ENCODE data around the gene PPP1R1B. TPM values are rescaled to one million over a fixed set of nuclear protein-coding genes. Genes with fewer than 3 reads are reported as not detected.

PPP1R1B gene
- polyA plus RNA-seq, 1 donor, result 20.4 TPM

GRCh38 chr17:39641883-39642282 lies 15.1 kb downstream of the PPP1R1B start:
- Histone ChIP-seq H3K4me3 (ENCODE audit: low read length) (no peak overlapping the region), H3K27me3 (ENCODE audit: control insufficient read depth, insufficient read depth, low read length) (no peaks in the 10 kb centered on the region), H3K4me1 (ENCODE audit: control insufficient read depth, insufficient read depth, low read length) (peaks cover 28% of the 10 kb centered on the region), H3K27ac (ENCODE audit: low read length) (no peak overlapping the region), H3K9me3 (ENCODE audit: control insufficient read depth, low read depth, low read length) (no peaks in the 10 kb centered on the region), H3K36me3 (ENCODE audit: control insufficient read depth, insufficient read depth, low read length) (no peaks in the 10 kb centered on the region)
- DNase-seq, result no peak
- no CpG with 5 or more reads among the region's 7 CpGs for WGBS (ENCODE audit: insufficient coverage, low lambda C conversion rate)

GRCh38 chr17:39642291-39643074 lies 15.7 kb downstream of the PPP1R1B start:
- Histone ChIP-seq H3K9me3 (ENCODE audit: control insufficient read depth, low read depth, low read length) (no peaks in the 10 kb centered on the region), H3K27me3 (ENCODE audit: control insufficient read depth, insufficient read depth, low read length) (no peaks in the 10 kb centered on the region), H3K4me3 (ENCODE audit: low read length) (no peak overlapping the region), H3K36me3 (ENCODE audit: control insufficient read depth, insufficient read depth, low read length) (no peaks in the 10 kb centered on the region), H3K4me1 (ENCODE audit: control insufficient read depth, insufficient read depth, low read length) (peaks cover 28% of the 10 kb centered on the region), H3K27ac (ENCODE audit: low read length) (no peak overlapping the region)
- WGBS (ENCODE audit: insufficient coverage, low lambda C conversion rate), result 80% methylated on average over 1 of the region's 9 CpGs
- DNase-seq, result no peak

GRCh38 chr17:39643271-39643670 lies 16.5 kb downstream of the PPP1R1B start:
- no peaks in the 10 kb centered on the region for H3K36me3 ChIP-seq (ENCODE audit: control insufficient read depth, insufficient read depth, low read length)
- no peak overlapping the region for H3K4me3 ChIP-seq (ENCODE audit: low read length)
- DNase-seq, result no peak
- H3K27me3 ChIP-seq (ENCODE audit: control insufficient read depth, insufficient read depth, low read length), result no peaks in the 10 kb centered on the region
- no peak overlapping the region for H3K27ac ChIP-seq (ENCODE audit: low read length)
- H3K9me3 ChIP-seq (ENCODE audit: control insufficient read depth, low read depth, low read length), result no peaks in the 10 kb centered on the region
- WGBS (ENCODE audit: insufficient coverage, low lambda C conversion rate), result no CpG with 5 or more reads among the region's 4 CpGs
- peaks cover 23% of the 10 kb centered on the region for H3K4me1 ChIP-seq (ENCODE audit: control insufficient read depth, insufficient read depth, low read length)

DNA sequence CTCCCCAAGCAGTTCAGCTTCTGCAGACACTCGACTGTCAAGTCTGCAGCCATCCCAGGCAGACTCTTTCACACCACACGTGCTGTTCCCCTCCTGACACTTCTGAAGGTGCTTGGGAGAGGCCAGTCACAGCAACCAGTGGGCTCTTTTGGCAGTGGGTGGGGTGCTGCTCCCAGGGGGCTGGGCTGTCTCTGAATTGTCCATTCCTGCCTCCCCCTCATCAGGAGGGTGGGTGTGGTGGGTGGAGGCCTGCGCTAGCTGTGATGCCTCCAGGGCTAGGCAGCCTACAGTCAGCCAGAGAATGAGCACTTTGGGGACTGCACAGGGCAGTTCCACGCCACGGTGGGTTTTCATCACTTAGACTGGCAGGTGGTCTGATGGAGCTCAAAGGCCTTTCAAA lies 20.5 kb downstream of the PPP1R1B start:
- WGBS (ENCODE audit: insufficient coverage, low lambda C conversion rate), result no CpG with 5 or more reads among the region's 5 CpGs
- peaks cover 19% of the 10 kb centered on the region for H3K4me1 ChIP-seq (ENCODE audit: control insufficient read depth, insufficient read depth, low read length)
- H3K9me3 ChIP-seq (ENCODE audit: control insufficient read depth, low read depth, low read length), result no peaks in the 10 kb centered on the region
- no peaks in the 10 kb centered on the region for H3K36me3 ChIP-seq (ENCODE audit: control insufficient read depth, insufficient read depth, low read length)
- H3K27ac ChIP-seq (ENCODE audit: low read length), result no peak overlapping the region
- no peak for DNase-seq
- H3K27me3 ChIP-seq (ENCODE audit: control insufficient read depth, insufficient read depth, low read length), result no peaks in the 10 kb centered on the region
- H3K4me3 ChIP-seq (ENCODE audit: low read length), result no peak overlapping the region

- Histone ChIP-seq H3K4me3 (ENCODE audit: low read length) (no peak overlapping the region), H3K27me3 (ENCODE audit: control insufficient read depth, insufficient read depth, low read length) (no peaks in the 10 kb centered on the region), H3K9me3 (ENCODE audit: control insufficient read depth, low read depth, low read length) (no peaks in the 10 kb centered on the region), H3K36me3 (ENCODE audit: control insufficient read depth, insufficient read depth, low read length) (peaks cover 2% of the 10 kb centered on the region), H3K27ac (ENCODE audit: low read length) (no peak overlapping the region), H3K4me1 (ENCODE audit: control insufficient read depth, insufficient read depth, low read length) (peaks cover 35% of the 10 kb centered on the region)
- WGBS (ENCODE audit: insufficient coverage, low lambda C conversion rate), result 64% methylated on average over 6 of the region's 15 CpGs
- no peak for DNase-seq
These were observed 22.0 kb downstream of the PPP1R1B start for GRCh38 chr17:39648616-39649366.

GRCh38 chr17:39650121-39650579 lies 23.4 kb downstream of the PPP1R1B start:
- DNase-seq, result no peak
- 70% methylated on average over 2 of the region's 11 CpGs for WGBS (ENCODE audit: insufficient coverage, low lambda C conversion rate)
- Histone ChIP-seq H3K27ac (ENCODE audit: low read length) (no peak overlapping the region), H3K27me3 (ENCODE audit: control insufficient read depth, insufficient read depth, low read length) (no peaks in the 10 kb centered on the region), H3K9me3 (ENCODE audit: control insufficient read depth, low read depth, low read length) (no peaks in the 10 kb centered on the region), H3K36me3 (ENCODE audit: control insufficient read depth, insufficient read depth, low read length) (peaks cover 9% of the 10 kb centered on the region), H3K4me1 (ENCODE audit: control insufficient read depth, insufficient read depth, low read length) (peaks cover 37% of the 10 kb centered on the region), H3K4me3 (ENCODE audit: low read length) (no peak overlapping the region)

GRCh38 chr17:39651923-39652586 lies 25.3 kb downstream of the PPP1R1B start:
- Histone ChIP-seq H3K36me3 (ENCODE audit: control insufficient read depth, insufficient read depth, low read length) (peaks cover 21% of the 10 kb centered on the region), H3K9me3 (ENCODE audit: control insufficient read depth, low read depth, low read length) (no peaks in the 10 kb centered on the region), H3K27ac (ENCODE audit: low read length) (peak overlapping the region; percentile 38), H3K4me3 (ENCODE audit: low read length) (no peak overlapping the region), H3K27me3 (ENCODE audit: control insufficient read depth, insufficient read depth, low read length) (no peaks in the 10 kb centered on the region), H3K4me1 (ENCODE audit: control insufficient read depth, insufficient read depth, low read length) (peaks cover 37% of the 10 kb centered on the region)
- no CpG with 5 or more reads among the region's 8 CpGs for WGBS (ENCODE audit: insufficient coverage, low lambda C conversion rate)
- DNase-seq, result peak in 1 of 2 donors; percentile 66

DNA sequence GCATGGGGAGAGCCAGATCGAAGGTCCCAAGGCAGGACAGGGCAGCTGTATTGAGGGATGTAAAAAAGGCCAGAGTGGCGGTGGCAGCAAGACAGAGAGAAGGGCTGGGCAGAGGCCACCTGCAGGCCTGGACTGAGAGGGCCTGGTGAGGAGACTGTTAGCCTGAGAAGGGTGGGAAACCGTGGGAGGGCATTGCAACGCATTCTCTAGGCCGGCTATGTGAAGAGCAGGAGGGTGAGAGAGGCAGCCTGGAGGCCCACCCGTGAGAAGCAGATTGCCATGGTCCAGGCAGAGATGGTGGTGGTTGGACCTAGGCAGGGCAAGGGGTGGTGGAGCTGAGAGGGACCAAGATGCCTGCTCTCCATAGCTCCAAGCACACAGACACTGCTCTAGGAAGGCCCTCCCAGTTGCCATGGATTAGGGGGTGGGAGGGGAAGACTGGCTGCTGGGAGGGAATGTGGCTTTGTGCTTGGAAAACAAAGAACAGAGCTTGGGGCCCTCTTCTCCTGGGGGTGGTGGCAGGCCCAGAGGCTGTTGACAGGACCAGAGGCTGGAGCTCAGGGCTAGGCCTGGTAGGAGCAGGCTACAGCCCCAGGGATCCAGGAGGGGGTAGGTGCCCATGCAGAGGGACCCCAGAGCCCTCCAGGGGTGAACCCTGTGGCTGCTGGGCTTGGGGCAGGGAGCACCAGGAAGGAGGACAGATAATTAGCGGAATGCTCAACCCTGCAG lies 26.0 kb downstream of the PPP1R1B start:
- no CpG with 5 or more reads among the region's 7 CpGs for WGBS (ENCODE audit: insufficient coverage, low lambda C conversion rate)
- H3K4me1 ChIP-seq (ENCODE audit: control insufficient read depth, insufficient read depth, low read length), result peaks cover 37% of the 10 kb centered on the region
- no peak overlapping the region for H3K4me3 ChIP-seq (ENCODE audit: low read length)
- H3K27me3 ChIP-seq (ENCODE audit: control insufficient read depth, insufficient read depth, low read length), result no peaks in the 10 kb centered on the region
- no peaks in the 10 kb centered on the region for H3K9me3 ChIP-seq (ENCODE audit: control insufficient read depth, low read depth, low read length)
- peak overlapping the region; percentile 38 for H3K27ac ChIP-seq (ENCODE audit: low read length)
- peaks cover 26% of the 10 kb centered on the region for H3K36me3 ChIP-seq (ENCODE audit: control insufficient read depth, insufficient read depth, low read length)
- DNase-seq, result peak in 1 of 2 donors; percentile 48

DNA sequence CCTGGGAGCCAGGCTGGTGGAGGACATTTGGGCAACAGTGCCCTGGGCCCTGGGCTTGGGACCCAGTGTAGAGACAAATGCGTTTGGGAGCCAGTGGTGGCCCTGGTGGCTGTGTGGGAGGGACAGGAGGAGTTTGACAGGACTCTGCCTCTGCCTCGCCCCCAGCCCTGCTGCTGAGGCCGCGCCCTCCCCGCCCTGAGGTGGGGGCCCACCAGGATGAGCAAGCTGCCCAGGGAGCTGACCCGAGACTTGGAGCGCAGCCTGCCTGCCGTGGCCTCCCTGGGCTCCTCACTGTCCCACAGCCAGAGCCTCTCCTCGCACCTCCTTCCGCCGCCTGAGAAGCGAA lies 26.5 kb downstream of the PPP1R1B start:
- no peak overlapping the region for H3K4me3 ChIP-seq (ENCODE audit: low read length)
- no peak for DNase-seq
- peaks cover 36% of the 10 kb centered on the region for H3K4me1 ChIP-seq (ENCODE audit: control insufficient read depth, insufficient read depth, low read length)
- no peaks in the 10 kb centered on the region for H3K27me3 ChIP-seq (ENCODE audit: control insufficient read depth, insufficient read depth, low read length)
- peak overlapping the region; percentile 38 for H3K27ac ChIP-seq (ENCODE audit: low read length)
- no peaks in the 10 kb centered on the region for H3K9me3 ChIP-seq (ENCODE audit: control insufficient read depth, low read depth, low read length)
- peaks cover 31% of the 10 kb centered on the region for H3K36me3 ChIP-seq (ENCODE audit: control insufficient read depth, insufficient read depth, low read length)
- WGBS (ENCODE audit: insufficient coverage, low lambda C conversion rate), result no CpG with 5 or more reads among the region's 12 CpGs
